Thyroid gland (tissue), 4 donors: ENCODE data around the gene ABCA5.

ENCODE experiments used
- CTCF ChIP-seq, 6 experiments: fragments of 200-600 bp in 3 of 6; fragments of 450-650 bp in 3 of 6; sonication (generic) in 3 of 6; IDR thresholded peaks; one replicate each; pipeline ENCODE4 v1.5.1; 2016 to 2019; ENCODE audit warnings: antibody characterized with exemption in 6 of 6, mild to moderate bottlenecking in 2 of 6, inconsistent platforms in 1 of 6, moderate library complexity in 1 of 6
- POLR2A ChIP-seq, 2 donors: fragments of 450-650 bp; IDR thresholded peaks; one replicate each; pipeline ENCODE4 v1.6.1; 2017; ENCODE audit warnings: antibody characterized with exemption in 2 of 2, mild to moderate bottlenecking in 2 of 2, moderate library complexity in 1 of 2

GRCh38 chr17:69346766-69347165 is 19.8 kb upstream of the ABCA5 start:
- TF ChIP-seq CTCF (IDR thresholded peaks at IDR 0.05) (no peak), POLR2A (IDR thresholded peaks at IDR 0.05) (no peak)
